K562 (cell line): ENCODE measurements around the gene GCNT2.

Experiments used
- HCFC1 ChIP-seq: IDR thresholded peaks from 2 replicates; pipeline ENCODE4 v1.6.1; 2012; ENCODE audit warnings: low read depth, low read length, improper control_type of control experiment
- LEF1 ChIP-seq: fragments of 450-650 bp; IDR thresholded peaks from 2 replicates; pipeline ENCODE4 v1.6.1; 2016; ENCODE audit warnings: mild to moderate bottlenecking
- PHB2 ChIP-seq: fragments of 450-650 bp; IDR thresholded peaks from 2 replicates; pipeline ENCODE4 v1.6.1; 2017; ENCODE audit warnings: low read depth
- RCOR1 ChIP-seq, 2 experiments: IDR thresholded peaks; 2 replicates each; pipeline ENCODE4 v1.6.1; 2012; ENCODE audit warnings: low read depth in 2 of 2, low read length in 2 of 2, borderline replicate concordance in 1 of 2, improper control_type of control experiment in 1 of 2
- ZNF644 ChIP-seq: fragments of 200-800 bp; sonication (Bioruptor generic); IDR thresholded peaks from 2 replicates; pipeline ENCODE4 v1.6.1; 2016; ENCODE audit warnings: low read depth, missing genetic modification characterization, missing compliant biosample characterization

GRCh38 chr6:10528158-10528981 is 7.2 kb downstream of the GCNT2 start:
- no peak for TF ChIP-seq PHB2
- TF ChIP-seq LEF1 = no peak
- TF ChIP-seq RCOR1 (IDR thresholded peaks at IDR 0.05; ENCODE audit: borderline replicate concordance in 1 of 2, low read depth in 2 of 2, low read length in 2 of 2) = no peak
- no peak for TF ChIP-seq HCFC1
- no peak for TF ChIP-seq ZNF644 (tag)
